Neural cell (in vitro differentiated cells): Measurements from ENCODE around the gene FILIP1. TPM values are rescaled to one million over a fixed set of nuclear protein-coding genes. Genes with fewer than 3 reads are reported as not detected.

Experiments used
- H2AFZ ChIP-seq: fragments of 200-600, 300-800 bp; sonication (generic), shearing (Covaris generic); 2 replicates; pipeline ENCODE4 v1.6.0; 2014; ENCODE audit warnings: low read depth, mild to moderate bottlenecking, antibody characterized with exemption, low read length, moderate library complexity
- H3F3A ChIP-seq: fragments of 200-600 bp; shearing (Covaris generic); 2 replicates; pipeline ENCODE4 v1.6.1; 2016; ENCODE audit warnings: mild to moderate bottlenecking, moderate library complexity, mixed read lengths, antibody characterized with exemption, low read length; ENCODE audit not compliant: insufficient read depth, poor library complexity, severe bottlenecking
- H3K27ac ChIP-seq: fragments of 200-600, 300-800 bp; sonication (generic), shearing (Covaris generic); 2 replicates; pipeline ENCODE4 v1.5.1; 2014; ENCODE audit warnings: mild to moderate bottlenecking, low read length, moderate library complexity
- H3K27me3 ChIP-seq: fragments of 300-800, 200-600 bp; sonication (generic), shearing (Covaris generic); 2 replicates; pipeline ENCODE4 v1.6.0; 2014; ENCODE audit warnings: mild to moderate bottlenecking, low read depth, low read length, moderate library complexity; ENCODE audit not compliant: insufficient read depth
- H3K36me3 ChIP-seq: fragments of 300-800, 200-600 bp; sonication (generic), shearing (Covaris generic); 2 replicates; pipeline ENCODE4 v1.5.1; 2014; ENCODE audit warnings: mild to moderate bottlenecking, antibody characterized with exemption, low read length, moderate library complexity; ENCODE audit not compliant: insufficient read depth
- H3K4me2 ChIP-seq: fragments of 300-800, 200-600 bp; sonication (generic), shearing (Covaris generic); 2 replicates; pipeline ENCODE4 v1.6.0; 2014; ENCODE audit warnings: mild to moderate bottlenecking, low read length
- H3K4me3 ChIP-seq: fragments of 300-800, 200-600 bp; sonication (generic), shearing (Covaris generic); 2 replicates; pipeline ENCODE4 v1.5.1; 2014; ENCODE audit warnings: mild to moderate bottlenecking, low read length, moderate library complexity
- H3K79me2 ChIP-seq: fragments of 200-600 bp; shearing (Covaris generic); replicated peaks from 2 replicates; pipeline ENCODE4 v1.6.0; 2014; ENCODE audit warnings: mild to moderate bottlenecking, low read length, moderate library complexity; ENCODE audit not compliant: insufficient read depth
- H3K9ac ChIP-seq: fragments of 300-800, 200-600 bp; sonication (generic), shearing (Covaris generic); 2 replicates; pipeline ENCODE4 v1.6.1; 2016; ENCODE audit warnings: mild to moderate bottlenecking, low read length, mixed read lengths
- H3K9me2 ChIP-seq: fragments of 200-600 bp; shearing (Covaris generic); 2 replicates; pipeline ENCODE4 v1.6.1; 2016; ENCODE audit warnings: mild to moderate bottlenecking, low read length, mixed read lengths; ENCODE audit not compliant: insufficient read depth
- H3K9me3 ChIP-seq: fragments of 200-600, 300-800 bp; sonication (generic), shearing (Covaris generic); 2 replicates; pipeline ENCODE4 v1.6.1; 2016; ENCODE audit warnings: mild to moderate bottlenecking, mixed run types, low read length, moderate library complexity, mixed read lengths
- H4K20me1 ChIP-seq: fragments of 200-600 bp; shearing (Covaris generic); 2 replicates; pipeline ENCODE4 v1.6.1; 2016; ENCODE audit warnings: mild to moderate bottlenecking, mixed run types; ENCODE audit not compliant: insufficient read depth
- CTCF ChIP-seq: fragments of 450-650 bp; IDR thresholded peaks from 2 replicates; pipeline ENCODE4 v1.5.1; 2014; ENCODE audit warnings: antibody characterized with exemption, mild to moderate bottlenecking, moderate library complexity; ENCODE audit not compliant: poor library complexity, severe bottlenecking
- EP300 ChIP-seq: fragments of 450-650 bp; conservative IDR thresholded peaks from 2 replicates; pipeline ENCODE4 v1.6.1; 2014; ENCODE audit warnings: antibody characterized with exemption, mild to moderate bottlenecking, moderate library complexity; ENCODE audit not compliant: poor library complexity, severe bottlenecking
- EZH2 ChIP-seq: fragments of 200-600, 300-800 bp; shearing (Covaris generic), sonication (generic); IDR thresholded peaks from 2 replicates; pipeline ENCODE4 v1.6.1; 2014; ENCODE audit warnings: antibody characterized with exemption, low read length, borderline replicate concordance, mild to moderate bottlenecking; ENCODE audit not compliant: insufficient read depth, poor library complexity, severe bottlenecking
- MXI1 ChIP-seq: fragments of 450-650 bp; conservative IDR thresholded peaks from 2 replicates; pipeline ENCODE4 v1.6.1; 2014; ENCODE audit warnings: antibody characterized with exemption, mild to moderate bottlenecking; ENCODE audit not compliant: poor library complexity, severe bottlenecking
- POLR2AphosphoS5 ChIP-seq: IDR thresholded peaks from 2 replicates; pipeline ENCODE4 v1.6.1; 2012
- RAD21 ChIP-seq: fragments of 450-650 bp; conservative IDR thresholded peaks from 2 replicates; pipeline ENCODE4 v1.6.1; 2014; ENCODE audit warnings: antibody characterized with exemption, mild to moderate bottlenecking, moderate library complexity
- REST ChIP-seq: IDR thresholded peaks from 2 replicates; pipeline ENCODE4 v1.6.1; 2012; ENCODE audit warnings: borderline replicate concordance
- SMC3 ChIP-seq: fragments of 450-650 bp; conservative IDR thresholded peaks from 2 replicates; pipeline ENCODE4 v1.6.1; 2014; ENCODE audit warnings: antibody characterized with exemption, mild to moderate bottlenecking, moderate library complexity; ENCODE audit not compliant: poor library complexity
- TAF1 ChIP-seq: IDR thresholded peaks from 2 replicates; pipeline ENCODE4 v1.6.1; 2012; ENCODE audit warnings: low read depth
- polyA plus RNA-seq: library from polyadenylated mRNA; depleted of rRNA; stranded (reverse); fragments of >200 nt; gene quantifications from 2 replicates; pipeline ENCODE4 v1.2.3, GENCODE V29; 2014

FILIP1 gene
- polyA plus RNA-seq, 1 donor from 2014 or later: 1.4 TPM

GRCh38 chr6:75416443-75416842 is 77.2 kb downstream of the FILIP1 start:
- H3K9me2 ChIP-seq: no peaks in the 10 kb centered on the region
- H4K20me1 ChIP-seq: no peaks in the 10 kb centered on the region
- no peak overlapping the region for H3K9ac ChIP-seq
- H3F3A ChIP-seq: no peaks in the 10 kb centered on the region
- no peaks in the 10 kb centered on the region for H3K79me2 ChIP-seq
- H3K4me2 ChIP-seq: no peak overlapping the region
- no peak overlapping the region for H2AFZ ChIP-seq
- no peaks in the 10 kb centered on the region for H3K27me3 ChIP-seq
- no peaks in the 10 kb centered on the region for H3K36me3 ChIP-seq
- no peak overlapping the region for H3K4me3 ChIP-seq
- TF ChIP-seq EP300: no peak
- no peak for TF ChIP-seq REST
- no peak for TF ChIP-seq CTCF
- TF ChIP-seq POLR2AphosphoS5: no peak
- no peak for TF ChIP-seq MXI1
- no peak for TF ChIP-seq RAD21
- TF ChIP-seq SMC3: no peak
- TF ChIP-seq TAF1: no peak
- no peak for TF ChIP-seq EZH2
- H3K27ac ChIP-seq: no peak overlapping the region
- H3K9me3 ChIP-seq: no peaks in the 10 kb centered on the region

GRCh38 chr6:75415804-75416203 is 77.8 kb downstream of the FILIP1 start:
- no peaks in the 10 kb centered on the region for H3K36me3 ChIP-seq
- H3K9ac ChIP-seq: no peak overlapping the region
- H3K27me3 ChIP-seq: no peaks in the 10 kb centered on the region
- H3K4me2 ChIP-seq: no peak overlapping the region
- no peak overlapping the region for H3K27ac ChIP-seq
- no peaks in the 10 kb centered on the region for H3K79me2 ChIP-seq
- no peaks in the 10 kb centered on the region for H3F3A ChIP-seq
- H2AFZ ChIP-seq: no peak overlapping the region
- no peaks in the 10 kb centered on the region for H4K20me1 ChIP-seq
- TF ChIP-seq EP300 (no peak), REST (no peak)
- no peaks in the 10 kb centered on the region for H3K9me3 ChIP-seq
- H3K4me3 ChIP-seq: no peak overlapping the region
- H3K9me2 ChIP-seq: no peaks in the 10 kb centered on the region
